ENCODE data around the gene TFAP2C. TPM values are rescaled to one million over a fixed set of nuclear protein-coding genes. Genes with fewer than 3 reads are reported as not detected.

TFAP2C gene
- total and polyA plus RNA-seq, 2 donors (not counting 3 experiments of a cell fraction or from before 2014, with no cell fraction given) = 0.06 TPM; not detected in 1

DNA sequence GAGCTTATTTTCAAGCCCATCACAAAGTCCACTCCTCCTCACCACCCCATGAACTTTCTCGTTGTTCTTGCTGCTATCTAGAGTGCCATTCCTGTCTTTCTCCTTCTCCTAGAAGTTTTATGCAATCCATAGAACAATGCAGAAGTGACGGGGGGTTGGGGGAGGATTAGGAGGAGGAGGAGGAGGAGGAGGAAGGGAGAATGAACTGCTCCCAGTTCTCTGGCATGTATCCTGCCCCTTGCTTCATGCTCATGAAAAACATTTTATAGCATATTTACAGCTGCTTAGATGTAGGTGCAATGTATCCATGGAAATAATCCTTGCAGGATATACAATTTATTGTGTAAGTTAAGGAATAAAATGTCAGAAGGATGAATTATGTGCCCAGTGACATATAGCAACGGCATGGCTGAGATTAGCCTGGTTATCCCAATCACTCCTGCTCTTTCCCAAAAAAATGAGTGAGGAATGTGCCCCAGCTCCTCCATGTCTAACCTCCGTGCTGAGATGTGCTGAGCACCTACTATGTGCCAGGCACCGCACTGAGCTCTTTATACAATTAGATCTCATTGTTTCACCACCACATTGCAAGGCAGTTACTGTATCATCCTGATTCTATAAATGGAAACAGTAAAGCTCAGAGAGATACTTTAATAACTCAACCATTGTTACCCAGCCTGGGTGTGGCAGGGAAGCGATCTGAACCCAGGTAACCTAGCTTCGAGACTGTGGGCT lies 41.6 kb upstream of the TFAP2C start:
- DNase-seq (ENCODE audit: low read depth, low spot score) (no peak), FAIRE-seq (no peak)
- H3K4me1 ChIP-seq (ENCODE audit: control insufficient read depth, extremely low read depth, insufficient read depth, low read length) = no peaks in the 10 kb centered on the region
- H2AFZ ChIP-seq (ENCODE audit: low read depth, low read length) = no peak overlapping the region
- H4K20me1 ChIP-seq (replicated peaks; ENCODE audit: control insufficient read depth, extremely low read depth, insufficient read depth, low read length) = no peaks in the 10 kb centered on the region
- no TSS peak for BruUV-seq (replicated peaks)
- no peaks in the 10 kb centered on the region for H3K9me3 ChIP-seq (replicated peaks; ENCODE audit: control insufficient read depth, insufficient read depth, low read length)
- no peak overlapping the region for H3K4me2 ChIP-seq (ENCODE audit: insufficient read depth, low read length)
- ChIA-PET CTCF (interaction anchor here (1.3 to 1.8 kb wide), 2 partner anchors 9 to 37 kb away, joined by 3 to 4 read pairs; no protein-coding TSS in a partner anchor), POLR2A (no interaction called here)
- dilution Hi-C loops (cut with MboI; ENCODE audit: extremely low pct_ligation_motif_present, low sequenced_read_pairs) (no loop called here), intact Hi-C loops (cut with micrococcal nuclease) (no loop called here)
- H3K27ac ChIP-seq (ENCODE audit: insufficient read depth, low read depth, low read length) = no peak overlapping the region
- H3K9me1 ChIP-seq (replicated peaks; ENCODE audit: control insufficient read depth, extremely low read depth, insufficient read depth, low read length) = no peaks in the 10 kb centered on the region
- no peak overlapping the region for H3K4me3 ChIP-seq (replicated peaks in 1 of 3; ENCODE audit: insufficient read depth in 1 of 3, low read depth in 1 of 3, low read length in 3 of 3)
- H3K9ac ChIP-seq (replicated peaks; ENCODE audit: extremely low read depth, insufficient read depth, low read length) = no peak overlapping the region
- no peaks in the 10 kb centered on the region for H3K79me2 ChIP-seq (ENCODE audit: control insufficient read depth, insufficient read depth, low read length)
- no peaks in the 10 kb centered on the region for H3K27me3 ChIP-seq (ENCODE audit: control insufficient read depth in 2 of 2, insufficient read depth in 2 of 2, low read length in 2 of 2)
- no peaks in the 10 kb centered on the region for H3K36me3 ChIP-seq (ENCODE audit: control insufficient read depth in 2 of 2, extremely low read depth in 1 of 2, insufficient read depth in 2 of 2, low read length in 2 of 2)
- TF ChIP-seq FOS (IDR thresholded peaks at IDR 0.05; ENCODE audit: borderline replicate concordance, insufficient read depth, low read length) (no peak), JUN (IDR thresholded peaks at IDR 0.05; ENCODE audit: borderline replicate concordance, insufficient read depth, insufficient read length, low read depth) (no peak), GATA2 (IDR thresholded peaks at IDR 0.05; ENCODE audit: insufficient read depth, insufficient read length, low read depth, low read length) (no peak), MYC (IDR thresholded peaks at IDR 0.05; ENCODE audit: low read depth, low read length) (no peak), POLR2A (IDR thresholded peaks at IDR 0.05; ENCODE audit: low read depth, low read length) (no peak), EZH2 (IDR thresholded peaks at IDR 0.05; ENCODE audit: borderline replicate concordance, low read depth, low read length, severe bottlenecking) (no peak), POLR2AphosphoS5 (IDR thresholded peaks at IDR 0.05; ENCODE audit: insufficient read depth, low read depth, low read length) (no peak)
- TF ChIP-seq, protein P1, sequence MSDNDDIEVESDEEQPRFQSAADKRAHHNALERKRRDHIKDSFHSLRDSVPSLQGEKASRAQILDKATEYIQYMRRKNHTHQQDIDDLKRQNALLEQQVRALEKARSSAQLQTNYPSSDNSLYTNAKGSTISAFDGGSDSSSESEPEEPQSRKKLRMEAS (IDR thresholded peaks at IDR 0.05; ENCODE audit: insufficient read depth, insufficient read length) = no peak
- TF ChIP-seq, protein P2, sequence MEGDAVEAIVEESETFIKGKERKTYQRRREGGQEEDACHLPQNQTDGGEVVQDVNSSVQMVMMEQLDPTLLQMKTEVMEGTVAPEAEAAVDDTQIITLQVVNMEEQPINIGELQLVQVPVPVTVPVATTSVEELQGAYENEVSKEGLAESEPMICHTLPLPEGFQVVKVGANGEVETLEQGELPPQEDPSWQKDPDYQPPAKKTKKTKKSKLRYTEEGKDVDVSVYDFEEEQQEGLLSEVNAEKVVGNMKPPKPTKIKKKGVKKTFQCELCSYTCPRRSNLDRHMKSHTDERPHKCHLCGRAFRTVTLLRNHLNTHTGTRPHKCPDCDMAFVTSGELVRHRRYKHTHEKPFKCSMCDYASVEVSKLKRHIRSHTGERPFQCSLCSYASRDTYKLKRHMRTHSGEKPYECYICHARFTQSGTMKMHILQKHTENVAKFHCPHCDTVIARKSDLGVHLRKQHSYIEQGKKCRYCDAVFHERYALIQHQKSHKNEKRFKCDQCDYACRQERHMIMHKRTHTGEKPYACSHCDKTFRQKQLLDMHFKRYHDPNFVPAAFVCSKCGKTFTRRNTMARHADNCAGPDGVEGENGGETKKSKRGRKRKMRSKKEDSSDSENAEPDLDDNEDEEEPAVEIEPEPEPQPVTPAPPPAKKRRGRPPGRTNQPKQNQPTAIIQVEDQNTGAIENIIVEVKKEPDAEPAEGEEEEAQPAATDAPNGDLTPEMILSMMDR (IDR thresholded peaks at IDR 0.05; ENCODE audit: extremely low read depth in 1 of 2, insufficient read depth in 1 of 2, low read depth in 1 of 2, low read length in 2 of 2) = no peak

All from endothelial cell of umbilical vein (primary cell).